HepG2 (cell line): ENCODE measurements around the gene RPS6KA2. TPM values are rescaled to one million over a fixed set of nuclear protein-coding genes. Genes with fewer than 3 reads are reported as not detected.

Experiments used
- ATAC-seq: fragments of 200-7000 bp; cut with Tn5 transposase; 3 replicates; pipeline ENCODE4 v1.9.1; 2020; ENCODE audit warnings: mild to moderate bottlenecking, moderate library complexity
- BruUV-seq: library from RNA; stranded (reverse); fragments of 400-500 nt; replicated peaks from 2 replicates; lab custom pipeline; 2021; lab: Mats Ljungman, UMichigan
- CTCF ChIA-PET: fragments of 300-600 bp; formaldehyde crosslinking; extraction: SDS; loops from one replicate; lab custom pipeline; 2021; ENCODE audit warnings: low total read pairs, inconsistent platforms, low intra/inter-chr PET ratio; lab: Yijun Ruan, JAX
- POLR2A ChIA-PET: fragments of 350-600 bp; sonication (Branson Sonifier 250); formaldehyde crosslinking; loops from one replicate; lab custom pipeline; 2020; ENCODE audit warnings: antibody characterized with exemption, inconsistent platforms; lab: Yijun Ruan, JAX
- DNase-seq: peaks from one replicate; pipeline ENCODE4 v3.0.0-alpha.2; 2015; ENCODE audit warnings: low spot score
- FAIRE-seq: peaks from 3 replicates; lab custom pipeline; 2011; peaks lifted over from hg19 to GRCh38; lab: Jason Lieb, UNC
- H2AFZ ChIP-seq: one replicate; pipeline ENCODE4 v1.6.1; 2011; ENCODE audit warnings: low read length, inconsistent platforms
- H3K27ac ChIP-seq: fragments of 300-600 bp; 3 replicates; pipeline ENCODE4 v1.8.0; 2011; ENCODE audit warnings: mixed run types, mild to moderate bottlenecking, mixed read lengths, low read length, inconsistent platforms; ENCODE audit not compliant: insufficient read depth; ENCODE audit errors: extremely low read length
- H3K27me3 ChIP-seq, 2 experiments: fragments of 200-600 bp in 1 of 2; 2 replicates in 1 of 2; 3 replicates in 1 of 2; pipeline versions ENCODE4 v1.6.0 to v1.8.0; 2011; ENCODE audit warnings: low read length in 2 of 2, mild to moderate bottlenecking in 2 of 2, moderate library complexity in 2 of 2, inconsistent platforms in 1 of 2; ENCODE audit not compliant: insufficient read depth in 2 of 2, control insufficient read depth in 1 of 2
- H3K36me3 ChIP-seq, 2 experiments: fragments of 200-600 bp in 1 of 2; replicated peaks in 1 of 2; 2 replicates in 1 of 2; 3 replicates in 1 of 2; pipeline versions ENCODE4 v1.5.1 to v1.8.0; 2011; ENCODE audit warnings: low read length in 2 of 2, inconsistent platforms in 1 of 2; ENCODE audit not compliant: insufficient read depth in 2 of 2, control insufficient read depth in 1 of 2
- H3K4me1 ChIP-seq: 2 replicates; pipeline ENCODE4 v1.5.1; 2012; ENCODE audit warnings: low read length, inconsistent platforms; ENCODE audit not compliant: insufficient read depth
- H3K4me2 ChIP-seq: 2 replicates; pipeline ENCODE4 v1.6.0; 2011; ENCODE audit warnings: low read depth, low read length, inconsistent platforms
- H3K4me3 ChIP-seq, 3 experiments: fragments of 200-600 bp in 1 of 3; sonication (generic), shearing (Covaris generic) in 1 of 3; replicated peaks in 1 of 3; 2 replicates each; pipeline ENCODE4 v1.5.1; 2011 to 2016; ENCODE audit warnings: low read length in 3 of 3, inconsistent platforms in 2 of 3, low read depth in 2 of 3, mild to moderate bottlenecking in 2 of 3, control low read depth in 1 of 3, mixed read lengths in 1 of 3; ENCODE audit not compliant: insufficient read depth in 1 of 3
- H3K79me2 ChIP-seq: one replicate; pipeline ENCODE4 v1.6.1; 2011; ENCODE audit warnings: low read length, inconsistent platforms; ENCODE audit not compliant: insufficient read depth
- H3K9ac ChIP-seq: 2 replicates; pipeline ENCODE4 v1.6.0; 2011; ENCODE audit warnings: mild to moderate bottlenecking, low read depth, low read length, inconsistent platforms; ENCODE audit not compliant: insufficient read depth
- H3K9me3 ChIP-seq: 2 replicates; pipeline ENCODE4 v1.5.1; 2012; ENCODE audit warnings: mild to moderate bottlenecking, low read length
- H4K20me1 ChIP-seq: 2 replicates; pipeline ENCODE4 v1.6.0; 2011; ENCODE audit warnings: inconsistent platforms, mild to moderate bottlenecking, low read length, moderate library complexity; ENCODE audit not compliant: insufficient read depth
- CC2D1A ChIP-seq: sonication (generic); formaldehyde crosslinking; IDR thresholded peaks from 2 replicates; pipeline ENCODE4 v1.8.1; 2023; ENCODE audit warnings: mild to moderate bottlenecking, missing genetic modification reagents
- MED1 ChIP-seq: sonication (generic); formaldehyde crosslinking; IDR thresholded peaks from 2 replicates; pipeline ENCODE4 v1.4.0; 2020; ENCODE audit warnings: missing genetic modification reagents
- MYPOP ChIP-seq: sonication (generic); formaldehyde crosslinking; IDR thresholded peaks from 2 replicates; pipeline ENCODE4 v1.8.1; 2023; ENCODE audit warnings: mild to moderate bottlenecking, moderate library complexity, missing genetic modification reagents
- PAWR ChIP-seq: sonication (generic); formaldehyde crosslinking; IDR thresholded peaks from 2 replicates; pipeline ENCODE4 v1.4.0; 2020; ENCODE audit warnings: missing genetic modification reagents, mild to moderate bottlenecking, borderline replicate concordance
- PHF20 ChIP-seq: sonication (generic); formaldehyde crosslinking; IDR thresholded peaks from 2 replicates; pipeline ENCODE4 v1.5.0; 2020; ENCODE audit warnings: mild to moderate bottlenecking, missing genetic modification reagents
- RORA ChIP-seq: sonication (generic); formaldehyde crosslinking; IDR thresholded peaks from 2 replicates; pipeline ENCODE4 v1.5.0; 2020; ENCODE audit warnings: mild to moderate bottlenecking, missing genetic modification reagents, moderate library complexity
- SMAD3 ChIP-seq: sonication (generic); formaldehyde crosslinking; IDR thresholded peaks from 2 replicates; pipeline ENCODE4 v1.4.0; 2020; ENCODE audit warnings: missing genetic modification reagents
- TEAD3 ChIP-seq: optimal IDR thresholded peaks from 2 replicates; pipeline ENCODE3; 2016; ENCODE audit warnings: borderline replicate concordance
- ZNF121 ChIP-seq: sonication (generic); formaldehyde crosslinking; IDR thresholded peaks from 2 replicates; pipeline ENCODE4 v1.5.0; 2020; ENCODE audit warnings: mild to moderate bottlenecking, missing genetic modification reagents
- ZNF142 ChIP-seq: sonication (generic); formaldehyde crosslinking; IDR thresholded peaks from 2 replicates; pipeline ENCODE4 v1.4.0; 2020; ENCODE audit warnings: missing genetic modification reagents
- ZNF160 ChIP-seq: sonication (generic); formaldehyde crosslinking; IDR thresholded peaks from 2 replicates; pipeline ENCODE4 v1.8.0; 2022; ENCODE audit warnings: mild to moderate bottlenecking, inconsistent platforms, missing genetic modification reagents
- ZNF280D ChIP-seq: sonication (generic); formaldehyde crosslinking; IDR thresholded peaks from 2 replicates; pipeline ENCODE4 v1.5.1; 2020; ENCODE audit warnings: mild to moderate bottlenecking, missing genetic modification reagents
- ZNF546 ChIP-seq: sonication (generic); formaldehyde crosslinking; conservative IDR thresholded peaks from 2 replicates; pipeline ENCODE4 v1.8.1; 2023; ENCODE audit warnings: mild to moderate bottlenecking, missing genetic modification reagents
- ZNF644 ChIP-seq: IDR thresholded peaks from 2 replicates; pipeline ENCODE4 v1.6.1; 2016; ENCODE audit warnings: low read depth
- WGBS: methylation state at CpG from one replicate; pipeline ENCODE4 v1.1.6; 2017; ENCODE audit warnings: low lambda C conversion rate; 5-methylcytosine and 5-hydroxymethylcytosine counted together
- in situ Hi-C: cut with HindIII; loops from 2 replicates; pipeline ENCODE4 v1.10.0; 2017; ENCODE audit warnings: low pct_unique_long_range_greater_than_20kb; ENCODE audit not compliant: extremely low pct_ligation_motif_present
- intact Hi-C: fragments of 100-400 bp; cut with micrococcal nuclease; formaldehyde crosslinking; loops from one replicate; pipeline ENCODE4 v1.10.0; 2022; ENCODE audit not compliant: unreplicated experiment
- polyA plus RNA-seq, 8 experiments: library from polyadenylated mRNA; depleted of rRNA in 3 of 8; stranded (reverse) in 7 of 8; unstranded in 1 of 8; fragments of >200 nt; fragmentation: Illumina TruSeq in 4 of 8; extraction: Trizol in 4 of 8; gene quantifications; 2 replicates each; pipeline versions ENCODE4 v1.2.1 to v1.2.3, GENCODE V29; 2011 to 2016; ENCODE audit warnings: low read depth in 4 of 8, missing spikeins in 1 of 8, mixed read lengths in 1 of 8; ENCODE audit not compliant: insufficient read depth in 1 of 8
- total RNA-seq, 5 experiments: library from RNA; depleted of rRNA; stranded (reverse); fragments of >200 nt; fragmentation: Illumina TruSeq; extraction: Trizol; gene quantifications; 2 replicates each; pipeline ENCODE4 v1.2.3, GENCODE V29; 2016; ENCODE audit warnings: low read depth in 1 of 5

RPS6KA2 gene
- total and polyA plus RNA-seq, 2 of the 13 experiments (the other 11 are each of a cell fraction or from before 2014, with no cell fraction given): 0.22 to 0.38 TPM

GRCh38 chr6:166377721-166378120 lies 249.3 kb downstream of the RPS6KA2 start:
- no peak overlapping the region for H3K4me3 ChIP-seq
- ATAC-seq (no peak), FAIRE-seq (no peak), DNase-seq (no peak)
- H3K9me3 ChIP-seq: no peaks in the 10 kb centered on the region
- peaks cover 73% of the 10 kb centered on the region for H3K79me2 ChIP-seq
- 0 out of 5 replicates have a peak, but pooled peaks cover 1 to 6% of the 10 kb centered on the region in 2 experiments for H3K36me3 ChIP-seq
- peaks cover 32% of the 10 kb centered on the region for H3K4me1 ChIP-seq
- in situ Hi-C loops: no loop called here
- intact Hi-C loops: no loop called here
- H4K20me1 ChIP-seq: no peaks in the 10 kb centered on the region; the same call in 1 of the 2 replicates
- no peak overlapping the region for H3K27ac ChIP-seq
- no peak overlapping the region for H3K9ac ChIP-seq
- CTCF ChIA-PET: no interaction called here
- no peak overlapping the region for H2AFZ ChIP-seq
- no peak overlapping the region for H3K4me2 ChIP-seq
- no TSS peak for BruUV-seq
- 49% methylated on average over 2 of the region's 2 CpGs for WGBS
- POLR2A ChIA-PET: interaction anchor here (0.8 to 4.8 kb wide), 3 partner anchors 11 to 35 kb away, joined by 3 to 48 read pairs (median 15); no protein-coding TSS in a partner anchor
- TF ChIP-seq ZNF160 (CRISPR knock-in tag) (no peak), MYPOP (no peak), ZNF280D (CRISPR knock-in tag) (no peak), MED1 (CRISPR knock-in tag) (no peak), ZNF121 (CRISPR knock-in tag) (no peak), PAWR (CRISPR knock-in tag) (no peak), TEAD3 (CRISPR knock-in tag) (no peak), ZNF644 (no peak), RORA (CRISPR knock-in tag) (no peak), ZNF546 (CRISPR knock-in tag) (no peak), CC2D1A (CRISPR knock-in tag) (no peak), PHF20 (CRISPR knock-in tag) (no peak), SMAD3 (no peak), ZNF142 (CRISPR knock-in tag) (no peak)
- H3K27me3 ChIP-seq: no peaks in the 10 kb centered on the region; a peak in 1 of 5 replicates
